ENCODE results near the gene TENM3.

The TENM3 gene

GRCh38 chr4:182655340-182655739 is 412.1 kb downstream of the TENM3 start:
- no peaks in the 10 kb centered on the region for H3K9me3 Mint-ChIP-seq
- no peaks in the 10 kb centered on the region for H3K4me1 Mint-ChIP-seq (ENCODE audit: low read depth)
- H3K4me3 Mint-ChIP-seq, result no peak overlapping the region
- no peak overlapping the region for H3K27ac Mint-ChIP-seq
- intact Hi-C loops (cut with micrococcal nuclease), result no loop called here
- no peaks in the 10 kb centered on the region for H3K27me3 Mint-ChIP-seq
- no peaks in the 10 kb centered on the region for H3K36me3 Mint-ChIP-seq (ENCODE audit: low read depth)

- intact Hi-C loops (cut with micrococcal nuclease), result no loop called here
- H3K36me3 Mint-ChIP-seq (ENCODE audit: low read depth), result no peaks in the 10 kb centered on the region
- no peaks in the 10 kb centered on the region for H3K27me3 Mint-ChIP-seq
- no peaks in the 10 kb centered on the region for H3K4me1 Mint-ChIP-seq (ENCODE audit: low read depth)
- H3K27ac Mint-ChIP-seq, result no peak overlapping the region
- H3K4me3 Mint-ChIP-seq, result no peak overlapping the region
- peaks cover 9% of the 10 kb centered on the region for H3K9me3 Mint-ChIP-seq
Observed at GRCh38 chr4:182662551-182662950, 419.3 kb downstream of the TENM3 start.

- H3K4me1 Mint-ChIP-seq (ENCODE audit: low read depth), result no peaks in the 10 kb centered on the region
- H3K4me3 Mint-ChIP-seq, result no peak overlapping the region
- no peak overlapping the region for H3K27ac Mint-ChIP-seq
- no peaks in the 10 kb centered on the region for H3K36me3 Mint-ChIP-seq (ENCODE audit: low read depth)
- H3K9me3 Mint-ChIP-seq, result no peaks in the 10 kb centered on the region
- intact Hi-C loops (cut with micrococcal nuclease), result no loop called here
- no peaks in the 10 kb centered on the region for H3K27me3 Mint-ChIP-seq
Observed at GRCh38 chr4:182671231-182671630, 428.0 kb downstream of the TENM3 start.

GRCh38 chr4:182671749-182672148 is 428.5 kb downstream of the TENM3 start:
- Mint-ChIP-seq H3K4me3 (no peak overlapping the region), H3K4me1 (ENCODE audit: low read depth) (no peaks in the 10 kb centered on the region), H3K9me3 (no peaks in the 10 kb centered on the region), H3K36me3 (ENCODE audit: low read depth) (no peaks in the 10 kb centered on the region), H3K27me3 (no peaks in the 10 kb centered on the region), H3K27ac (no peak overlapping the region)
- intact Hi-C loops (cut with micrococcal nuclease), result no loop called here

GRCh38 chr4:182678590-182678989 is 435.4 kb downstream of the TENM3 start:
- Mint-ChIP-seq H3K36me3 (ENCODE audit: low read depth) (no peaks in the 10 kb centered on the region), H3K27me3 (no peaks in the 10 kb centered on the region), H3K4me3 (no peak overlapping the region), H3K4me1 (ENCODE audit: low read depth) (no peaks in the 10 kb centered on the region), H3K27ac (no peak overlapping the region), H3K9me3 (no peaks in the 10 kb centered on the region)
- intact Hi-C loops (cut with micrococcal nuclease), result no loop called here

GRCh38 chr4:182679533-182679932 is 436.3 kb downstream of the TENM3 start:
- Mint-ChIP-seq H3K4me3 (no peak overlapping the region), H3K36me3 (ENCODE audit: low read depth) (no peaks in the 10 kb centered on the region), H3K27ac (no peak overlapping the region), H3K9me3 (no peaks in the 10 kb centered on the region), H3K27me3 (no peaks in the 10 kb centered on the region), H3K4me1 (ENCODE audit: low read depth) (no peaks in the 10 kb centered on the region)
- intact Hi-C loops (cut with micrococcal nuclease), result no loop called here

- H3K27me3 Mint-ChIP-seq, result no peaks in the 10 kb centered on the region
- no peaks in the 10 kb centered on the region for H3K4me1 Mint-ChIP-seq (ENCODE audit: low read depth)
- no peaks in the 10 kb centered on the region for H3K9me3 Mint-ChIP-seq
- H3K27ac Mint-ChIP-seq, result no peak overlapping the region
- H3K4me3 Mint-ChIP-seq, result no peak overlapping the region
- intact Hi-C loops (cut with micrococcal nuclease), result no loop called here
- H3K36me3 Mint-ChIP-seq (ENCODE audit: low read depth), result no peaks in the 10 kb centered on the region
Observed at GRCh38 chr4:182680234-182680653, 437.0 kb downstream of the TENM3 start.

- intact Hi-C loops (cut with micrococcal nuclease), result no loop called here
- H3K9me3 Mint-ChIP-seq, result no peaks in the 10 kb centered on the region
- no peaks in the 10 kb centered on the region for H3K27me3 Mint-ChIP-seq
- no peaks in the 10 kb centered on the region for H3K4me1 Mint-ChIP-seq (ENCODE audit: low read depth)
- no peak overlapping the region for H3K4me3 Mint-ChIP-seq
- no peak overlapping the region for H3K27ac Mint-ChIP-seq
- H3K36me3 Mint-ChIP-seq (ENCODE audit: low read depth), result no peaks in the 10 kb centered on the region
Observed at GRCh38 chr4:182683661-182684060, 440.5 kb downstream of the TENM3 start.

GRCh38 chr4:182684796-182685195 is 441.6 kb downstream of the TENM3 start:
- no peaks in the 10 kb centered on the region for H3K27me3 Mint-ChIP-seq
- no peak overlapping the region for H3K27ac Mint-ChIP-seq
- no peak overlapping the region for H3K4me3 Mint-ChIP-seq
- intact Hi-C loops (cut with micrococcal nuclease), result no loop called here
- H3K36me3 Mint-ChIP-seq (ENCODE audit: low read depth), result no peaks in the 10 kb centered on the region
- no peaks in the 10 kb centered on the region for H3K4me1 Mint-ChIP-seq (ENCODE audit: low read depth)
- no peaks in the 10 kb centered on the region for H3K9me3 Mint-ChIP-seq

- H3K4me3 Mint-ChIP-seq, result no peak overlapping the region
- intact Hi-C loops (cut with micrococcal nuclease), result no loop called here
- no peaks in the 10 kb centered on the region for H3K4me1 Mint-ChIP-seq (ENCODE audit: low read depth)
- H3K36me3 Mint-ChIP-seq (ENCODE audit: low read depth), result no peaks in the 10 kb centered on the region
- no peaks in the 10 kb centered on the region for H3K9me3 Mint-ChIP-seq
- no peaks in the 10 kb centered on the region for H3K27me3 Mint-ChIP-seq
- H3K27ac Mint-ChIP-seq, result no peak overlapping the region
Observed at GRCh38 chr4:182688081-182688480, 444.9 kb downstream of the TENM3 start.

- no peak overlapping the region for H3K4me3 Mint-ChIP-seq
- no peaks in the 10 kb centered on the region for H3K36me3 Mint-ChIP-seq (ENCODE audit: low read depth)
- intact Hi-C loops (cut with micrococcal nuclease), result no loop called here
- H3K9me3 Mint-ChIP-seq, result no peaks in the 10 kb centered on the region
- no peaks in the 10 kb centered on the region for H3K4me1 Mint-ChIP-seq (ENCODE audit: low read depth)
- no peak overlapping the region for H3K27ac Mint-ChIP-seq
- no peaks in the 10 kb centered on the region for H3K27me3 Mint-ChIP-seq
Observed at GRCh38 chr4:182694551-182694950, 451.3 kb downstream of the TENM3 start.

- intact Hi-C loops (cut with micrococcal nuclease), result no loop called here
- Mint-ChIP-seq H3K4me1 (ENCODE audit: low read depth) (no peaks in the 10 kb centered on the region), H3K4me3 (no peak overlapping the region), H3K36me3 (ENCODE audit: low read depth) (no peaks in the 10 kb centered on the region), H3K9me3 (no peaks in the 10 kb centered on the region), H3K27ac (no peak overlapping the region), H3K27me3 (no peaks in the 10 kb centered on the region)
Observed at GRCh38 chr4:182695009-182695408, 451.8 kb downstream of the TENM3 start.

- no peaks in the 10 kb centered on the region for H3K9me3 Mint-ChIP-seq
- no peaks in the 10 kb centered on the region for H3K27me3 Mint-ChIP-seq
- H3K4me3 Mint-ChIP-seq, result no peak overlapping the region
- H3K36me3 Mint-ChIP-seq (ENCODE audit: low read depth), result no peaks in the 10 kb centered on the region
- no peak overlapping the region for H3K27ac Mint-ChIP-seq
- intact Hi-C loops (cut with micrococcal nuclease), result no loop called here
- no peaks in the 10 kb centered on the region for H3K4me1 Mint-ChIP-seq (ENCODE audit: low read depth)
Observed at GRCh38 chr4:182695842-182696241, 452.6 kb downstream of the TENM3 start.

- H3K9me3 Mint-ChIP-seq, result no peaks in the 10 kb centered on the region
- intact Hi-C loops (cut with micrococcal nuclease), result no loop called here
- no peaks in the 10 kb centered on the region for H3K4me1 Mint-ChIP-seq (ENCODE audit: low read depth)
- no peaks in the 10 kb centered on the region for H3K27me3 Mint-ChIP-seq
- H3K4me3 Mint-ChIP-seq, result no peak overlapping the region
- H3K36me3 Mint-ChIP-seq (ENCODE audit: low read depth), result no peaks in the 10 kb centered on the region
- H3K27ac Mint-ChIP-seq, result no peak overlapping the region
Observed at GRCh38 chr4:182697094-182697493, 453.9 kb downstream of the TENM3 start.

- Mint-ChIP-seq H3K4me3 (no peak overlapping the region), H3K9me3 (no peaks in the 10 kb centered on the region), H3K36me3 (ENCODE audit: low read depth) (no peaks in the 10 kb centered on the region), H3K27me3 (no peaks in the 10 kb centered on the region), H3K4me1 (ENCODE audit: low read depth) (no peaks in the 10 kb centered on the region), H3K27ac (no peak overlapping the region)
- intact Hi-C loops (cut with micrococcal nuclease), result no loop called here
Observed at GRCh38 chr4:182698212-182698611, 455.0 kb downstream of the TENM3 start.
